Sigmoid colon (tissue), 7 donors: ENCODE measurements around the gene TPSD1. TPM values are rescaled to one million over a fixed set of nuclear protein-coding genes. Genes with fewer than 3 reads are reported as not detected.
A peak's percentile ranks its signal among the peaks of the same experiment; 100 is the strongest.

Experiments
- DNase-seq: peaks from one replicate; pipeline ENCODE4 v3.0.0-alpha.2; 2019
- H3K27ac ChIP-seq, 4 donors: fragments of 200-600 bp; sonication (generic); one replicate each; pipeline ENCODE4 v1.5.1; 2016 to 2019; ENCODE audit warnings: mild to moderate bottlenecking in 1 of 4
- H3K27me3 ChIP-seq, 3 donors: fragments of 200-600 bp; sonication (generic); one replicate each; pipeline ENCODE4 v1.5.1; 2019; ENCODE audit warnings: mild to moderate bottlenecking in 1 of 3
- H3K36me3 ChIP-seq, 4 donors: fragments of 200-600 bp; sonication (generic); one replicate each; pipeline ENCODE4 v1.5.1; 2016 to 2019
- H3K4me1 ChIP-seq, 4 donors: fragments of 200-600 bp; sonication (generic); one replicate each; pipeline ENCODE4 v1.5.1; 2017 to 2019
- H3K4me3 ChIP-seq, 4 donors: fragments of 200-600 bp; sonication (generic); one replicate each; pipeline ENCODE4 v1.5.1; 2017 to 2019; ENCODE audit warnings: mild to moderate bottlenecking in 2 of 4, moderate library complexity in 1 of 4
- H3K9me3 ChIP-seq, 4 donors: fragments of 200-600 bp in 3 of 4; sonication (generic) in 3 of 4; one replicate each; pipeline versions ENCODE4 v1.5.1 to v1.6.1; 2013 to 2019
- EP300 ChIP-seq, 4 donors: sonication (generic); formaldehyde crosslinking; IDR thresholded peaks; one replicate each; pipeline ENCODE4 v1.6.1; 2017; ENCODE audit warnings: antibody characterized with exemption in 4 of 4
- POLR2A ChIP-seq, 2 donors: fragments of 450-650 bp; IDR thresholded peaks; one replicate each; pipeline ENCODE4 v1.6.1; 2016; ENCODE audit warnings: antibody characterized with exemption in 2 of 2, mild to moderate bottlenecking in 2 of 2, moderate library complexity in 2 of 2
- POLR2AphosphoS5 ChIP-seq, 4 donors: sonication (generic); formaldehyde crosslinking; IDR thresholded peaks; one replicate each; pipeline ENCODE4 v1.6.1; 2017; ENCODE audit warnings: antibody characterized with exemption in 4 of 4
- WGBS, 2 donors: extraction: QIAGEN DNeasy Blood & Tissue Kit; methylation state at CpG; one replicate each; pipeline ENCODE4 v1.1.7; 2013; 5-methylcytosine and 5-hydroxymethylcytosine counted together
- intact Hi-C: fragments of 100-400 bp; cut with DNase I; formaldehyde crosslinking; loops from one replicate; pipeline ENCODE4 v1.15.1; 2023
- polyA plus RNA-seq, 3 donors: library from polyadenylated mRNA; stranded (reverse); fragments of 200-250 nt; gene quantifications; one replicate each; pipeline ENCODE4 v1.2.3, GENCODE V29; 2013
- total RNA-seq, 4 donors: library from RNA; depleted of rRNA; stranded (reverse); fragments of >200 nt; gene quantifications; one replicate each; pipeline ENCODE4 v1.1.0, GENCODE V29; 2016
- TF ChIP-seq, protein P1 (sequence below), 4 experiments: fragments of 450-650 bp in 3 of 4; fragments of 200-600 bp in 1 of 4; IDR thresholded peaks; one replicate each; pipeline ENCODE4 v1.5.1; 2016 to 2019; ENCODE audit warnings: antibody characterized with exemption in 4 of 4, mild to moderate bottlenecking in 3 of 4, moderate library complexity in 2 of 4
- donor health status: healthy with polysubstance abuse.
- donor health status: Bipolar disorder and iron deficiency.
- donor health status: healthy.

TPSD1 gene
- total and polyA plus RNA-seq, 7 donors: 0.71 to 5.3 (median 1.2) TPM; not detected in 4

GRCh38 chr16:1279945-1280589, 24.2 kb downstream of the TPSD1 start:
- H3K27me3 ChIP-seq: peaks cover 0 to 43% (median 19%) of the 10 kb centered on the region in 3 donors
- no peaks in the 10 kb centered on the region for H3K4me1 ChIP-seq
- H3K36me3 ChIP-seq: no peaks in the 10 kb centered on the region
- DNase-seq: peak; percentile 57
- no peak overlapping the region for H3K27ac ChIP-seq
- WGBS, 2 donors: 61 to 85% methylated on average over 29 of the region's 29 CpGs
- TF ChIP-seq POLR2AphosphoS5 (IDR thresholded peaks at IDR 0.05) (no peak), POLR2A (IDR thresholded peaks at IDR 0.05) (no peak), EP300 (IDR thresholded peaks at IDR 0.05) (no peak)
- TF ChIP-seq, protein P1, sequence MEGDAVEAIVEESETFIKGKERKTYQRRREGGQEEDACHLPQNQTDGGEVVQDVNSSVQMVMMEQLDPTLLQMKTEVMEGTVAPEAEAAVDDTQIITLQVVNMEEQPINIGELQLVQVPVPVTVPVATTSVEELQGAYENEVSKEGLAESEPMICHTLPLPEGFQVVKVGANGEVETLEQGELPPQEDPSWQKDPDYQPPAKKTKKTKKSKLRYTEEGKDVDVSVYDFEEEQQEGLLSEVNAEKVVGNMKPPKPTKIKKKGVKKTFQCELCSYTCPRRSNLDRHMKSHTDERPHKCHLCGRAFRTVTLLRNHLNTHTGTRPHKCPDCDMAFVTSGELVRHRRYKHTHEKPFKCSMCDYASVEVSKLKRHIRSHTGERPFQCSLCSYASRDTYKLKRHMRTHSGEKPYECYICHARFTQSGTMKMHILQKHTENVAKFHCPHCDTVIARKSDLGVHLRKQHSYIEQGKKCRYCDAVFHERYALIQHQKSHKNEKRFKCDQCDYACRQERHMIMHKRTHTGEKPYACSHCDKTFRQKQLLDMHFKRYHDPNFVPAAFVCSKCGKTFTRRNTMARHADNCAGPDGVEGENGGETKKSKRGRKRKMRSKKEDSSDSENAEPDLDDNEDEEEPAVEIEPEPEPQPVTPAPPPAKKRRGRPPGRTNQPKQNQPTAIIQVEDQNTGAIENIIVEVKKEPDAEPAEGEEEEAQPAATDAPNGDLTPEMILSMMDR (IDR thresholded peaks at IDR 0.05): no peak
- no peaks in the 10 kb centered on the region for H3K9me3 ChIP-seq
- H3K4me3 ChIP-seq: no peak overlapping the region
- intact Hi-C loops: no loop called here

DNA sequence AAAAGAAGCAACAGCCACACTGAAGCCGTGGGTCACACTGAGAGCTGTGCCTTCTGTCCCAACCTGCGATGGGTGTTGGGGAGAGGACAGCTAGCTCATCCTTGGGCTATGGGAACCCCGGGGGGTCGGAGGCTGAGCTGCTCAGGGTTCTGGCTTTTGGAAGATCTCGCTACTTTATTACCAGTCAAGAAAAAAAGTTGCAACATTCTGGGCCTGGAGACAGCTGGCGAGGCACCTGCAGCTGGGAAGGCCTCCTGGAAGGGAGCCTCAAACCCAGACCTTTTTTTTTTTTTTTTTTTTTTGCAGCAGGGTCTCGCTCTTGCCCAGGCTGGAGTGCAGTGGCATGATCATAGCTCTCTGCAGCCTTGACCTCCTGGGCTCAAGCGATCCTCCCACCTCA, 24.9 kb downstream of the TPSD1 start:
- peaks cover 0 to 48% (median 25%) of the 10 kb centered on the region in 3 donors for H3K27me3 ChIP-seq

GRCh38 chr16:1281517-1281916, 25.6 kb downstream of the TPSD1 start:
- Histone ChIP-seq H3K9me3 (no peaks in the 10 kb centered on the region), H3K36me3 (no peaks in the 10 kb centered on the region), H3K27me3 (peaks cover 0 to 48% (median 33%) of the 10 kb centered on the region in 3 donors), H3K4me3 (no peak overlapping the region), H3K27ac (no peak overlapping the region), H3K4me1 (no peaks in the 10 kb centered on the region)
- no peak for TF ChIP-seq EP300 (IDR thresholded peaks at IDR 0.05)
- 62 to 81% methylated on average over 16 of the region's 16 CpGs for WGBS, 2 donors
- DNase-seq: no peak
- intact Hi-C loops: no loop called here

More for the DNA sequence above, 24.9 kb downstream of the TPSD1 start:
- H3K36me3 ChIP-seq: no peaks in the 10 kb centered on the region
- no peaks in the 10 kb centered on the region for H3K4me1 ChIP-seq
- DNase-seq: no peak
- TF ChIP-seq EP300 (IDR thresholded peaks at IDR 0.05): no peak
- no peak for TF ChIP-seq POLR2AphosphoS5 (IDR thresholded peaks at IDR 0.05)
- no peak for TF ChIP-seq POLR2A (IDR thresholded peaks at IDR 0.05)
- TF ChIP-seq, protein P1 (IDR thresholded peaks at IDR 0.05): no peak
- H3K9me3 ChIP-seq: no peaks in the 10 kb centered on the region
- WGBS, 2 donors: 62 to 79% methylated on average over 8 of the region's 8 CpGs
- intact Hi-C loops: no loop called here
- H3K27ac ChIP-seq: no peak overlapping the region
- no peak overlapping the region for H3K4me3 ChIP-seq

DNA sequence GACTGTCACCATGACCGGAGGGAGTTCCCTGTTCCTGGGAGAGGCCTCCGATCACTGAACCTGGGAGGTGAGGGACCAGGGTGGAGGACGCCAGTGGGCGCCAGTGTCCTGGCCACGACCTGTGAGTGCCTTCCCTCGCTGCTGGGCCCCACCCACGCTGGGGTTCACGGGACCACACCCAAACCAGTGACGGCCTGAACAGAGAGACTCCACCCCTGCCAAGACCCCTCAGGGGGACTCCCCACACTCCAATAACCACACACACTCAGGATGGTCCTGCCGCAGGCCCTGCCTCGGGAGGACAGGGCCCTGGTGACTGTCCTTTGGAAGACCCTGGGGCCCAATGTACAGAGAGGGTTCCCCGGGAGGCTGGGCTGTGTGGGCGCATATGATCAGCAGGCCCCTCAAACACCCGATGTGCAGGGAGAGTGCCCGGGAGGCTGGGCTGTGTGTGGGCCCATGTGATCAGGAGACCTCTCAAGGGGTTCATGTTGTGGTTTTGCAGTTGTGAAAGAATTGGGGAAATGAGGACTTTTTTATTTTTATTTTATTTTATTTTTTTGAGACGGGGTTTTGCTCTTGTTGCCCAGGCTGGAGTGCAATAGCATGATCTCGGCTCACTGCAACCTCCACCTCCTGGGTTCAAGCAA, 26.6 kb downstream of the TPSD1 start:
- Histone ChIP-seq H3K4me1 (no peaks in the 10 kb centered on the region), H3K36me3 (no peaks in the 10 kb centered on the region), H3K9me3 (no peaks in the 10 kb centered on the region), H3K27me3 (peaks cover 0 to 48% (median 32%) of the 10 kb centered on the region in 3 donors), H3K4me3 (no peak overlapping the region), H3K27ac (no peak overlapping the region)
- intact Hi-C loops: no loop called here
- no peak for DNase-seq
- 44 to 73% methylated on average over 17 of the region's 17 CpGs for WGBS, 2 donors
- TF ChIP-seq EP300 (IDR thresholded peaks at IDR 0.05) (no peak), POLR2AphosphoS5 (IDR thresholded peaks at IDR 0.05) (no peak), POLR2A (IDR thresholded peaks at IDR 0.05) (no peak)
- TF ChIP-seq, protein P1 (IDR thresholded peaks at IDR 0.05): no peak

- 41 to 44% methylated on average over 17 of the region's 17 CpGs for WGBS, 2 donors
- Histone ChIP-seq H3K9me3 (no peaks in the 10 kb centered on the region), H3K4me3 (no peak overlapping the region), H3K27me3 (peaks cover 4 to 48% (median 32%) of the 10 kb centered on the region in 3 donors), H3K27ac (no peak overlapping the region), H3K36me3 (no peaks in the 10 kb centered on the region), H3K4me1 (no peaks in the 10 kb centered on the region)
- DNase-seq: no peak
- no peak for TF ChIP-seq POLR2AphosphoS5 (IDR thresholded peaks at IDR 0.05)
- TF ChIP-seq POLR2A (IDR thresholded peaks at IDR 0.05): no peak
- TF ChIP-seq, protein P1 (IDR thresholded peaks at IDR 0.05): no peak
- TF ChIP-seq EP300 (IDR thresholded peaks at IDR 0.05): no peak
- intact Hi-C loops: no loop called here
Measured at GRCh38 chr16:1283296-1283695, 27.4 kb downstream of the TPSD1 start.
